Upper lobe of left lung (tissue), 6 donors: ENCODE measurements around the gene CDKN3. TPM values are rescaled to one million over a fixed set of nuclear protein-coding genes. Genes with fewer than 3 reads are reported as not detected.

Experiments
- ATAC-seq, 2 donors: fragments of 200-7000 bp; cut with Tn5 transposase; one replicate each; pipeline ENCODE4 v1.9.1; 2022; ENCODE audit warnings: mild to moderate bottlenecking in 2 of 2, moderate library complexity in 2 of 2; ENCODE audit not compliant: low FRiP score in 2 of 2
- DNase-seq, 2 donors: peaks; one replicate each; pipeline ENCODE4 v3.0.0-alpha.2; 2019 to 2020
- H3K27ac ChIP-seq, 4 donors: fragments of 200-600 bp; sonication (generic); one replicate each; pipeline ENCODE4 v1.5.1; 2016 to 2019
- H3K27me3 ChIP-seq, 4 donors: fragments of 200-600 bp; sonication (generic); one replicate each; pipeline ENCODE4 v1.5.1; 2017 to 2019
- H3K36me3 ChIP-seq, 4 donors: fragments of 200-600 bp; sonication (generic); one replicate each; pipeline ENCODE4 v1.5.1; 2016 to 2019
- H3K4me1 ChIP-seq, 4 donors: fragments of 200-600 bp; sonication (generic); one replicate each; pipeline ENCODE4 v1.5.1; 2018 to 2019
- H3K4me3 ChIP-seq, 4 donors: fragments of 200-600 bp; sonication (generic); one replicate each; pipeline ENCODE4 v1.5.1; 2017 to 2019; ENCODE audit warnings: mild to moderate bottlenecking in 2 of 4, moderate library complexity in 1 of 4
- H3K9me3 ChIP-seq, 4 donors: fragments of 200-600 bp; sonication (generic); one replicate each; pipeline ENCODE4 v1.5.1; 2018 to 2019
- EP300 ChIP-seq, 4 donors: sonication (generic); formaldehyde crosslinking; IDR thresholded peaks; one replicate each; pipeline ENCODE4 v1.5.1; 2017; ENCODE audit warnings: antibody characterized with exemption in 4 of 4, control low read depth in 2 of 4
- POLR2A ChIP-seq, 4 donors: fragments of 450-650 bp; IDR thresholded peaks; one replicate each; pipeline ENCODE4 v1.5.1; 2016 to 2017; ENCODE audit warnings: antibody characterized with exemption in 4 of 4, mild to moderate bottlenecking in 2 of 4
- POLR2AphosphoS5 ChIP-seq, 2 donors: sonication (generic); formaldehyde crosslinking; IDR thresholded peaks; one replicate each; pipeline ENCODE4 v1.5.1; 2017; ENCODE audit warnings: antibody characterized with exemption in 2 of 2
- WGBS, 2 donors: methylation state at CpG; one replicate each; pipeline ENCODE4 v1.1.5; 2017 to 2018; 5-methylcytosine and 5-hydroxymethylcytosine counted together
- total RNA-seq, 6 donors: library from RNA; depleted of rRNA in 4 of 6; stranded (reverse); fragments of >200 nt in 4 of 6; gene quantifications; one replicate each; pipeline versions ENCODE4 v1.1.0 to v1.2.1, GENCODE V29; 2016 to 2021
- TF ChIP-seq, protein P1 (sequence below), 6 experiments: fragments of 450-650 bp in 4 of 6; fragments of 200-600 bp in 2 of 6; sonication (generic) in 2 of 6; IDR thresholded peaks; one replicate each; pipeline ENCODE4 v1.5.1; 2016 to 2019; ENCODE audit warnings: antibody characterized with exemption in 6 of 6
- donor health status: DM: no; HTN: no; CAD: no; lungs with moderate emphysema.
- donor health status: DM: no; HTN: yes; CAD: no; lungs with severe emphysema.

The CDKN3 gene
- total RNA-seq, 6 donors from 2014 or later, result 1.7 to 3.6 (median 3.1) TPM; not detected in 2

DNA sequence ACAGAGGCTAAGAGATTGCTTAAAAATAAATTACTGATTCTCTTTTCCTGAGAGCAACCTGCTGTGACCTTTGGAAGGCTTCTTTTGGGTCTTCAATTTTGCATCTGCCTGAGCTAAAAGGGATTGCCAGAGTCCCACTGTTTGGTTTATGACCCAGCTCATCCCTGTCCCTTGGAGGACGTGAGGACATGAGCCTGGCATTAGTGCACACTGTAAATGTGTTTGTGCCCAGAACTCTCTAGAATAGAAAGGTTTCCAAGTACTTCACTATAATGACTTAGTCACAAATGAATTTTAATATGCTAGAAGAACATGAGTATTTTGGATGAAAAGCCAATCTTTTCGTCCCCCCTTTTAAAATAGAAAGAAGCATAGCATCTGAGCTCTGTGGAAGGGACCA is 47.1 kb upstream of the CDKN3 start:
- DNase-seq (no peak), ATAC-seq (no peak)
- Histone ChIP-seq H3K27ac (no peak overlapping the region), H3K4me1 (no peaks in the 10 kb centered on the region), H3K27me3 (no peaks in the 10 kb centered on the region), H3K9me3 (no peaks in the 10 kb centered on the region), H3K36me3 (no peaks in the 10 kb centered on the region), H3K4me3 (no peak overlapping the region)
- TF ChIP-seq POLR2A (IDR thresholded peaks at IDR 0.05) (no peak), EP300 (IDR thresholded peaks at IDR 0.05) (no peak), POLR2AphosphoS5 (IDR thresholded peaks at IDR 0.05) (no peak)
- TF ChIP-seq, protein P1, sequence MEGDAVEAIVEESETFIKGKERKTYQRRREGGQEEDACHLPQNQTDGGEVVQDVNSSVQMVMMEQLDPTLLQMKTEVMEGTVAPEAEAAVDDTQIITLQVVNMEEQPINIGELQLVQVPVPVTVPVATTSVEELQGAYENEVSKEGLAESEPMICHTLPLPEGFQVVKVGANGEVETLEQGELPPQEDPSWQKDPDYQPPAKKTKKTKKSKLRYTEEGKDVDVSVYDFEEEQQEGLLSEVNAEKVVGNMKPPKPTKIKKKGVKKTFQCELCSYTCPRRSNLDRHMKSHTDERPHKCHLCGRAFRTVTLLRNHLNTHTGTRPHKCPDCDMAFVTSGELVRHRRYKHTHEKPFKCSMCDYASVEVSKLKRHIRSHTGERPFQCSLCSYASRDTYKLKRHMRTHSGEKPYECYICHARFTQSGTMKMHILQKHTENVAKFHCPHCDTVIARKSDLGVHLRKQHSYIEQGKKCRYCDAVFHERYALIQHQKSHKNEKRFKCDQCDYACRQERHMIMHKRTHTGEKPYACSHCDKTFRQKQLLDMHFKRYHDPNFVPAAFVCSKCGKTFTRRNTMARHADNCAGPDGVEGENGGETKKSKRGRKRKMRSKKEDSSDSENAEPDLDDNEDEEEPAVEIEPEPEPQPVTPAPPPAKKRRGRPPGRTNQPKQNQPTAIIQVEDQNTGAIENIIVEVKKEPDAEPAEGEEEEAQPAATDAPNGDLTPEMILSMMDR (IDR thresholded peaks at IDR 0.05), result no peak
- WGBS, 2 donors, result 63 to 73% methylated on average over 2 of the region's 2 CpGs

DNA sequence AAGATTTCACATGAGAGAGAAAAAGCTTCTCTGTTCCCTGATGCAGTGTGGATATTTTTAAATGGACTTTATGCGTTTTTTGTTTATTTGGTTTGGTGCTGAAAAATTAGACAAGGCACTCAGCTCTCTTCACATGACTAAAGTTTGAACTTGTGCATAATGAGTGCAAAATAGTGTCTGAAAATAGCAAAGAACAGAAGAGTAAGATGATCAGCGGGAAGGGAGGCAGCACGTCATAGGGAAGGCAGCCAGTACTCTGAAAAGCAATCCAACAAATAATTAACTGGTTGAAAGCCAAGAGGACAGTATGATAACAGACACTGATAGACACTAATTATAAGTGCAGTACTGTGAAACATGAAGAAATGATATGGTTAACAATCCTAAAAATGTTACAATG is 46.6 kb upstream of the CDKN3 start:
- H3K36me3 ChIP-seq, result no peaks in the 10 kb centered on the region
- no peak overlapping the region for H3K4me3 ChIP-seq
- H3K4me1 ChIP-seq, result no peaks in the 10 kb centered on the region
- H3K27ac ChIP-seq, result no peak overlapping the region
- TF ChIP-seq, protein P1 (IDR thresholded peaks at IDR 0.05), result no peak
- TF ChIP-seq POLR2A (IDR thresholded peaks at IDR 0.05), result no peak
- no peak for TF ChIP-seq POLR2AphosphoS5 (IDR thresholded peaks at IDR 0.05)
- no peak for TF ChIP-seq EP300 (IDR thresholded peaks at IDR 0.05)
- WGBS, 2 donors, result 42 to 55% methylated on average over 3 of the region's 3 CpGs
- no peaks in the 10 kb centered on the region for H3K9me3 ChIP-seq
- ATAC-seq (peak in 1 of 2 donors; percentile 50), DNase-seq (no peak)
- no peaks in the 10 kb centered on the region for H3K27me3 ChIP-seq

DNA sequence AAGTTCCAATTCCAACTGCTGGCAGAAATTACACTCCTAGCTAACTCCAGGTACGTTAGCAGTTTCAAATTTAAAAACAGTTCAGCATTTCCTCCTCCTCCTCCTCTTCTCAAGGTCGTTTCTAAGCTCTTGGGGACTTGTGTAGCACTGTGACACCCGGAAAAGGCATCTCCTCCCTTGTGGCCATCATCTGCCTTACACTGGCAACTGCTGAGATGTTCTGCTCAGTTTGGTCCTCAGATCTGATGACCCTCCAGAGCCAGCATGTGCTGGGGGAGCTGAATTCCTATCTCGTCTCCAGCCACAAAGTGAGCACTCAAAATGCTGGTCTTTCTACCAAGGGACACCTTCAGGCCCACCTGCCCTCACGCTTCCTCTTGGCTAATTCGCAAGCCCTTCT is 43.5 kb upstream of the CDKN3 start:
- Histone ChIP-seq H3K4me1 (no peaks in the 10 kb centered on the region), H3K36me3 (no peaks in the 10 kb centered on the region), H3K27ac (no peak overlapping the region), H3K9me3 (no peaks in the 10 kb centered on the region), H3K27me3 (no peaks in the 10 kb centered on the region), H3K4me3 (no peak overlapping the region)
- no peak for ATAC-seq
- 90 to 97% methylated on average over 6 of the region's 6 CpGs for WGBS, 2 donors
- no peak for DNase-seq
- TF ChIP-seq, protein P1 (IDR thresholded peaks at IDR 0.05), result no peak
- TF ChIP-seq POLR2A (IDR thresholded peaks at IDR 0.05) (no peak), EP300 (IDR thresholded peaks at IDR 0.05) (no peak), POLR2AphosphoS5 (IDR thresholded peaks at IDR 0.05) (no peak)

DNA sequence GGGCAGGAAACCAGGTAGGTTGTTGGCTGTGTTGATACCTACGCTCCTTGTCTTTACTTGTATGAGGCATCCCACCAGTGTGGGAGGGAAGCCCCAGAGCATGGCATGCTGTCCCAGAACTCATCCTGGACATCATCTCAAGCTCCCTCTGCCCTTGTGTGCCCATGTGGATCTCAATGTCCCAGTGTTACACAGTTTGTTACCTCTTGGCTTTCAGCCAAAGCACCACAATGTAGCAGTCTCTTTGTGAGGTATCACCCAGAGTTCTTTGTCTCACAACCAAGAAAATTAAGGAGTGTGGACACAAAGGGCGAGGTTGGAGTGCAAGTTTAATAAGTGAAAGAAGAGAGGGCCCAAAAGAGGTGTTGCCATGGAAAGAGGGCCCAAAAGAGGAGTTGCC is 43.1 kb upstream of the CDKN3 start:
- no peaks in the 10 kb centered on the region for H3K36me3 ChIP-seq
- DNase-seq (no peak), ATAC-seq (no peak)
- no peaks in the 10 kb centered on the region for H3K27me3 ChIP-seq
- no peak overlapping the region for H3K4me3 ChIP-seq
- WGBS, 2 donors, result 81 to 87% methylated on average over 2 of the region's 2 CpGs
- no peaks in the 10 kb centered on the region for H3K4me1 ChIP-seq
- H3K9me3 ChIP-seq, result no peaks in the 10 kb centered on the region
- H3K27ac ChIP-seq, result no peak overlapping the region
- no peak for TF ChIP-seq POLR2A (IDR thresholded peaks at IDR 0.05)
- TF ChIP-seq, protein P1 (IDR thresholded peaks at IDR 0.05), result no peak

DNA sequence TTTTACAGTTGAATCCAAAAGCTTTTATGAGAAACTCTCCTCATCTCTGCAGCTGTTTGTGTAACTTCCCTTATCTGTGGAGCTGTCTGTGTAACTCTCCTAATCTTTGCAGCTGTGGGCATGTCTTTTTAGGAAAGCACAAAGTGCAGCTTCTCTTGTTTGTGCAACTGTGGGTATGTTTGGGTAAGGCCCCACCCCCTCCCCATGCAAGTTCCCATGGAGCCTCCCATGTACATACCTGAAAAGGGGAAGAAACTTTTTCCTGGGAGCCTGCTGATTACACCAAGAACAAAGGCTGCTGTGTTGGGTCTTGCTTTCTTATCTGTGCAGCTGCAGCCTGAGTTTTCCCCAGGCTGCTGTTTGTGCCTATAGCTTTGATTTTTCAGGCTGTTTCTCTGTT is 42.7 kb upstream of the CDKN3 start:
- Histone ChIP-seq H3K4me3 (no peak overlapping the region), H3K4me1 (no peaks in the 10 kb centered on the region), H3K9me3 (no peaks in the 10 kb centered on the region), H3K36me3 (no peaks in the 10 kb centered on the region), H3K27me3 (no peaks in the 10 kb centered on the region), H3K27ac (no peak overlapping the region)
- ATAC-seq (no peak), DNase-seq (no peak)
- no peak for TF ChIP-seq EP300 (IDR thresholded peaks at IDR 0.05)
- no peak for TF ChIP-seq POLR2AphosphoS5 (IDR thresholded peaks at IDR 0.05)
- no peak for TF ChIP-seq POLR2A (IDR thresholded peaks at IDR 0.05)
- TF ChIP-seq, protein P1 (IDR thresholded peaks at IDR 0.05), result no peak
